HepG2 (cell line): ENCODE data around the gene KCNK7.

Experiments used
- ATF2 ChIP-seq: sonication (generic); formaldehyde crosslinking; IDR thresholded peaks from 2 replicates; pipeline ENCODE4 v1.4.0; 2020; ENCODE audit warnings: missing genetic modification reagents
- CEBPZ ChIP-seq: IDR thresholded peaks from 2 replicates; pipeline ENCODE4 v1.6.1; 2012; ENCODE audit warnings: low read length, improper control_type of control experiment
- CTCF ChIP-seq: sonication (generic); formaldehyde crosslinking; IDR thresholded peaks from 2 replicates; pipeline ENCODE4 v1.5.0; 2020; ENCODE audit warnings: mild to moderate bottlenecking, missing genetic modification reagents, moderate library complexity
- PATZ1 ChIP-seq: sonication (generic); formaldehyde crosslinking; IDR thresholded peaks from 2 replicates; pipeline ENCODE4 v1.4.0; 2020; ENCODE audit warnings: missing genetic modification reagents
- TGIF2 ChIP-seq: IDR thresholded peaks from 2 replicates; pipeline ENCODE4 v1.6.1; 2016; ENCODE audit warnings: control low read depth, missing compliant biosample characterization

- TF ChIP-seq ATF2 (CRISPR knock-in tag) (no peak), PATZ1 (CRISPR knock-in tag) (no peak; the same call in 1 of the 2 replicates), CEBPZ (no peak), CTCF (CRISPR knock-in tag) (no peak), TGIF2 (CRISPR knock-in tag) (no peak)
Observed at GRCh38 chr11:65576232-65576866, 19.3 kb downstream of the KCNK7 start.
